Measurements from ENCODE around the gene RASL11B.

Gene RASL11B

GRCh38 chr4:52877036-52877435 lies 14.9 kb downstream of the RASL11B start:
- DNase-seq, result peak; percentile 43

GRCh38 chr4:52877694-52878093 lies 15.6 kb downstream of the RASL11B start:
- DNase-seq, result no peak

- no peak for DNase-seq
These were observed 17.4 kb downstream of the RASL11B start for GRCh38 chr4:52879471-52879870.

GRCh38 chr4:52880994-52881393 lies 18.9 kb downstream of the RASL11B start:
- no peak for DNase-seq

GRCh38 chr4:52883183-52883621 lies 21.1 kb downstream of the RASL11B start:
- DNase-seq, result no peak

- no peak for DNase-seq
These were observed 21.9 kb downstream of the RASL11B start for GRCh38 chr4:52883707-52884669.

GRCh38 chr4:52884994-52885393 lies 22.9 kb downstream of the RASL11B start:
- no peak for DNase-seq

- DNase-seq, result no peak
These were observed 27.2 kb downstream of the RASL11B start for GRCh38 chr4:52889354-52889753.

- DNase-seq, result no peak
These were observed 27.8 kb downstream of the RASL11B start for GRCh38 chr4:52889778-52890520.

GRCh38 chr4:52890521-52890791 lies 28.3 kb downstream of the RASL11B start:
- DNase-seq, result no peak

GRCh38 chr4:52891743-52892142 lies 29.6 kb downstream of the RASL11B start:
- no peak for DNase-seq

GRCh38 chr4:52892880-52893279 lies 30.8 kb downstream of the RASL11B start:
- no peak for DNase-seq

- no peak for DNase-seq
These were observed 32.3 kb downstream of the RASL11B start for GRCh38 chr4:52894443-52894842.

GRCh38 chr4:52903273-52903672 lies 41.2 kb downstream of the RASL11B start:
- DNase-seq, result no peak

- no peak for DNase-seq
These were observed 42.3 kb downstream of the RASL11B start for GRCh38 chr4:52904421-52904820.

- no peak for DNase-seq
These were observed 45.4 kb downstream of the RASL11B start for GRCh38 chr4:52907510-52907909.

GRCh38 chr4:52910115-52910514 lies 48.0 kb downstream of the RASL11B start:
- DNase-seq, result no peak

- peak; percentile 62 for DNase-seq
These were observed 49.7 kb downstream of the RASL11B start for GRCh38 chr4:52911684-52912294.

- no peak for DNase-seq
These were observed 50.5 kb downstream of the RASL11B start for GRCh38 chr4:52912608-52913007.

GRCh38 chr4:52914051-52914605 lies 52.0 kb downstream of the RASL11B start:
- DNase-seq, result no peak

GRCh38 chr4:52915191-52915590 lies 53.1 kb downstream of the RASL11B start:
- DNase-seq, result no peak

- DNase-seq, result no peak
These were observed 53.7 kb downstream of the RASL11B start for GRCh38 chr4:52915730-52916300.
